Dedifferentiated amniotic fluid mesenchymal stem cell (primary cell): ENCODE measurements around the gene CCDC38.
"Not testable (repeated sequence)": the region's sequence is repeated elsewhere in the genome, so short reads cannot be mapped to it uniquely, and the experiment has no call there.

Source experiments
- DNase-seq: peaks from one replicate; pipeline ENCODE4 v3.0.0-alpha.2; 2016; ENCODE audit errors: extremely low spot score

Gene CCDC38

GRCh38 chr12:95942524-95943329 lies at the start of gene CCDC38:
TSS of gene CCDC38 (minus strand) at chr12:95942614. CDS start at chr12:95936509, 6,105 bp downstream.
- DNase-seq: peak; percentile 40

DNA sequence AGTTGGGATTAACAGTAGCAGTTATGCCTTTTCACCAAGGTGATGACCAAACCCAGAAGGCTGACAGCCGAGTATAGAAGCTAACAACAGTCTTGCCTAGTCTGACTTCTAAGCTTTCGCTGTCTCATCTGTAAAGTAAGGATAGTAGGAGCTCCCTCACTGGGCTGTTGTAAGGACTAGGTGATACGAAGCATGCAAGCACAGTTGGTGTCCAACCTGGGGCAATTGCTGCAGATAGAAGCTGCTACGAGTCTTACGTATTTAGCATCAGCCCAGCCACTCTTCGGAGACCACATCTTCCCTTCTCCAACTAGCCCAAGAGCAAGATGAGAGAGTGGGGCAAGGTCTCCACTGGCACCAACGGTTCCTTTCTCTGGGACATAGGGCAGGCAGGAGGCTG lies 47.7 kb upstream of the CCDC38 start:
- peak; percentile 4 for DNase-seq

DNA sequence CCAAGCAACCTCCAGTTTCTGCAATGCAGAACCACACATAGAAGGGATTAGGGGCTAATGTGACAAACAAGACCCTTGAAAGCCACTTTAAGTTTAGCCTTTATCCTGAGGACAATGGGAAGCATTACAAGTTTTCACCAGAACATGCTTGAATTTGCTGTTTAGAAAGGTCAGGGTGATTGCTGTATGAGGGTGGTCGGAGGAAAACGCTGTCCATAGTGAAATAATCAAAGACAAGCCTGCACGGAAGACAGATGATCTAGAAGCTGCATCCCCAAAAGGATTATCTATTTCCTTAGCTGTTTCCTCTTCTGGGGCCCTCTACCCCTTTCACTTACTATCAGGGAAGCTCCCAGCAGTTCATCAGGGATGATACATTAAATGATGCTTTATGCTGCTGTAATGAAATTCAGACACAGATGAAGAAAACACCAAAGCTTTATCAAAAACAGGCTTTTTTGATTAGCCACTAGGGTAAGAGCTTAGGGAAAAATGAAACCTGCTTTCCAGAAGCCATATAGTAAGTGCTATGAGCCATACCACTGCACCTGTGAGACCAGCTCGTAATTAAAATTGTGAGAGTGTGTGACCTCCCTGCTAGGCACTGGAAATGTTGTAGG lies 47.2 kb upstream of the CCDC38 start:
- no peak for DNase-seq

- peak; percentile 13 for DNase-seq
Measured at GRCh38 chr12:95988506-95989275, 46.3 kb upstream of the CCDC38 start.

GRCh38 chr12:95986635-95987570 lies 44.5 kb upstream of the CCDC38 start:
- DNase-seq: peak; percentile 11

- peak; percentile 5 for DNase-seq
Measured at GRCh38 chr12:95984682-95985081, 42.3 kb upstream of the CCDC38 start.

- DNase-seq: no peak
Measured at GRCh38 chr12:95982602-95983001, 40.2 kb upstream of the CCDC38 start.

GRCh38 chr12:95980437-95980836 lies 38.0 kb upstream of the CCDC38 start:
- DNase-seq: no peak

DNA sequence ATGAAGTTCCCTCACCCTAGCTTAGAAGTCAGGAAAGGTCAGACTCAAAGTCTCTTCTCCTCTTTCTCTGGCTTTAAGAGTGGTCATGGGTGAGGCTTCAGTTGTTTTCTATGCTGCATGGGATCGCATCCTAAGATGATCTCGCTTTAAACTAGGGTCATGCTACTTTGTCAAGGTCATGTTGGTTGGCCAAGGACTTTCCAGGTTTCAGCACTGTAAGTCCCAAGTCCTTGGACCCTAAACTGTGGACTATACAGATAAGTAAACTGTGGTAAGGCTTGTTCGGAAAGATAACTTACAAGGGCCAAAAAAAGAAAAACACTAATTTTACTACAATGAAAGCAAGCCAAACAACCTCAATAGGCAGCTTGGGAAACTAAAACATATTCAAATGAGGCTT lies 36.4 kb upstream of the CCDC38 start:
- DNase-seq: no peak

DNA sequence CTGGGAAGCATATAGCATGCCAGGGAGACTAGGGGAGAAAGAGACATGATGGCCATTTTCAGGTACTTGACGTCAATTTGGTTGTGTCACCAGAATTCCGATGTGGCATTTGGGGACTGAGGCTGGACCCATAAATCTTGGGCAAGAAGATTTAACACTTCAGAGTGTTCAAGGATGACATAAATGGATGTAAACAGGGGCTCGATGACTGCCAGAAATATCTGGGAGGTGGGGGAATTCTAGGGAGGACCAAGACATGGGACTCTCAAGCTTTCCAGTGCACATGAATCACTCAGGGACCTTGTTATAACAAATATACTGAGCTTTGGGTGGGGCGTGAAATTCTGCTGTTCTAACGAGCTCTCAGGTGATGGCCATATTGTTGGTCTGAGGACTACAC lies 35.9 kb upstream of the CCDC38 start:
- DNase-seq: peak; percentile 12

GRCh38 chr12:95977764-95978305 lies 35.4 kb upstream of the CCDC38 start:
- no peak for DNase-seq

GRCh38 chr12:95976416-95976832 lies 34.0 kb upstream of the CCDC38 start:
- DNase-seq: peak; percentile 10

- peak; percentile 9 for DNase-seq
Measured at GRCh38 chr12:95975491-95975890, 33.1 kb upstream of the CCDC38 start.

- DNase-seq: no peak
Measured at GRCh38 chr12:95974358-95974757, 31.9 kb upstream of the CCDC38 start.

GRCh38 chr12:95972832-95973456 lies 30.5 kb upstream of the CCDC38 start:
- no peak for DNase-seq

DNA sequence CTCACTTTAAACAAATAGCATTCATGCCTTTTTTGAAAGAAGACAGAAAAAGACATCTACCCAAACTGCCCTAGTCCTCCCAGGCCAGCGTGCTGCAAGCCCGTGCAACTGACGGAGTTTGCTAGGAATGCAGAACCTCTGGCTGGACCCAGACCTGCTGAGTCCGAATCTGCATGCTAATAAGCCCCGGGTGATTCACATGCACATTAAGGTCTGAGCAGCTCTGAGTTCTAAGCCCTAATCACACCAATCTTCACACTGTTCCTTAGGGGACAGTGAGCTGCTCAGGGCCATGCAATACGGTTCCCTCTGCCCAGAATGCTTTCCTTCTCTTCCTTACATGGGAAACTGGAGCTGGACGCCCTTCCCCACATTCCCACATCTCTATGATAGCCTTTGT lies 28.5 kb upstream of the CCDC38 start:
- no peak for DNase-seq

GRCh38 chr12:95969116-95969515 lies 26.7 kb upstream of the CCDC38 start:
- not testable (repeated sequence) for DNase-seq

DNA sequence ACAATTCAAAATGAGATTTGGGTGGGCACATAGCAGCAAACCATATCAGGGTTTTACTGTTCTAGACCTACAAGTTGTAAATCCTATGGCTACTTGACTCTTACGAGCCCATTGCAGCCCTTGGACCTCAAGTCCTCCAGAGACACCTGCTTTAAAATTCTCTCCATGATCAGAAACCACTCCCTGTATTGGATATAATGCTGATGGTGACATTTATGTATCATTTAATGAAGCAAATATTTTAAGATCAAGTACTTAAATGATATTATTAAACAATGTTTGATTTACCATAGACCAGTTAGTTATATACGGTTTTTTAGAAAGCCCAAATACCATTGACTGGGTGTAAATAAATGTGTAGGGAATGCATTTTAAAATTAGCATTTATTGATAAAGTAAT lies 24.9 kb upstream of the CCDC38 start:
- DNase-seq: no peak

DNA sequence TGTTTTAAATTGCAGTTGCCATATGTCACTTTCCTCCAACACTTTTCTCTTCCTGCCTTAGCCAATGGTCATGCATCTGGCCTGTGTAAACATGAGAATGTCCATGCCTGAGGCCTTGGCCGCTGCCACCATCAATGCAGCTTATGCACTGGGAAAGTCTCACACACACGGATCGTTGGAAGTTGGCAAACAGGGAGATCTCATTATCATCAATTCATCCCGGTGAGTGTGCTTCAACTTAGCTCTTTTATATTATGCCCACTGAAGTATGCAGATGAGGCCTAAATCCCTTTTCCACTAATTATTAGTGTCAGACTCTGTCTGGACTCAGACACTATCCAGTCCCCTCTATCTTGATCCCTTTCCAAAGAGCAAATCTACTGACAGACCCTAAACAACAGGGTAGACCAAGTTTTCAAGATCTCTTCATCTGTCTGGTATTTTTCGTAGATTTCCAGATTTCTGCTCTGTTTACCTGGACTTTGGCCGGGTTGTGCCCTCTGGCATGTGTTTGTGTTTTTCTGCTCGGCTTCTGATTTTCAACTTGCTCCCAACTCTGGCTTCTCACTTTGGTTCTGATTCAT lies 24.0 kb upstream of the CCDC38 start:
- no peak for DNase-seq

DNA sequence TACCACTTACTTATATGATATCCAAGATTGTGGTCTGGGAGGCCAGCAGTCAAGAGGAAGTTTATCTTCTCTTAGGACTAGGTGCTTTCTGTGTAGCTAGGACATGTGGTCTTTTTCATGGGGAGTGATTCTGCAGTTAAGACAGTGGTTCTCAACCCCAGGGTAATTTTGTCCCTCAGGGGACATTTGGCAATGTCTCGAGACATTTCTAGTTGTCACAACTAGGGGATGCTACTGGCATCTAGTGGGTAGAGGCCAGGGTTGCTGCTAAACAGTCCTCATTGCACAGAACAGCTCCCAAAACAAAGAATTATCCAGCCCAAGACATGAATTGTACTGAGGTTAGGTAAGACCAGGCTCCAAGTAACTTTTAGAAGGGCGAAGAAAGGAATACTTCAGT lies 20.7 kb upstream of the CCDC38 start:
- DNase-seq: peak; percentile 10
